IPS-15b (cell line): ENCODE data around the gene PRR15.

Experiments
- H3K27me3 ChIP-seq: one replicate; pipeline ENCODE4 v1.6.1; 2013; ENCODE audit warnings: low read length; ENCODE audit not compliant: control insufficient read depth, insufficient read depth
- H3K36me3 ChIP-seq: one replicate; pipeline ENCODE4 v1.6.1; 2013; ENCODE audit warnings: low read length; ENCODE audit not compliant: control insufficient read depth, insufficient read depth
- H3K4me1 ChIP-seq: one replicate; pipeline ENCODE4 v1.6.1; 2013; ENCODE audit warnings: mild to moderate bottlenecking, low read length; ENCODE audit not compliant: control insufficient read depth, insufficient read depth
- H3K4me3 ChIP-seq: one replicate; pipeline ENCODE4 v1.5.1; 2013; ENCODE audit warnings: low read depth, low read length
- H3K9ac ChIP-seq: one replicate; pipeline ENCODE4 v1.6.1; 2013; ENCODE audit warnings: low read depth, mild to moderate bottlenecking, low read length
- H3K9me3 ChIP-seq: one replicate; pipeline ENCODE4 v1.6.1; 2013; ENCODE audit warnings: mild to moderate bottlenecking, low read length; ENCODE audit not compliant: control insufficient read depth, insufficient read depth

PRR15 gene

GRCh38 chr7:29600661-29601060 lies 37.0 kb downstream of the PRR15 start:
- Histone ChIP-seq H3K36me3 (no peaks in the 10 kb centered on the region), H3K4me3 (no peak overlapping the region), H3K4me1 (no peaks in the 10 kb centered on the region), H3K27me3 (no peaks in the 10 kb centered on the region), H3K9me3 (no peaks in the 10 kb centered on the region), H3K9ac (no peak overlapping the region)

- H3K4me1 ChIP-seq, result peaks cover 6% of the 10 kb centered on the region
- H3K9me3 ChIP-seq, result no peaks in the 10 kb centered on the region
- no peaks in the 10 kb centered on the region for H3K36me3 ChIP-seq
- H3K27me3 ChIP-seq, result peaks cover 2% of the 10 kb centered on the region
- H3K4me3 ChIP-seq, result no peak overlapping the region
- no peak overlapping the region for H3K9ac ChIP-seq
Measured at GRCh38 chr7:29604052-29604451, 40.4 kb downstream of the PRR15 start.

- no peak overlapping the region for H3K4me3 ChIP-seq
- peaks cover 10% of the 10 kb centered on the region for H3K4me1 ChIP-seq
- H3K9ac ChIP-seq, result no peak overlapping the region
- peaks cover 4% of the 10 kb centered on the region for H3K27me3 ChIP-seq
- H3K9me3 ChIP-seq, result no peaks in the 10 kb centered on the region
- H3K36me3 ChIP-seq, result no peaks in the 10 kb centered on the region
Measured at GRCh38 chr7:29604702-29605101, 41.1 kb downstream of the PRR15 start.

DNA sequence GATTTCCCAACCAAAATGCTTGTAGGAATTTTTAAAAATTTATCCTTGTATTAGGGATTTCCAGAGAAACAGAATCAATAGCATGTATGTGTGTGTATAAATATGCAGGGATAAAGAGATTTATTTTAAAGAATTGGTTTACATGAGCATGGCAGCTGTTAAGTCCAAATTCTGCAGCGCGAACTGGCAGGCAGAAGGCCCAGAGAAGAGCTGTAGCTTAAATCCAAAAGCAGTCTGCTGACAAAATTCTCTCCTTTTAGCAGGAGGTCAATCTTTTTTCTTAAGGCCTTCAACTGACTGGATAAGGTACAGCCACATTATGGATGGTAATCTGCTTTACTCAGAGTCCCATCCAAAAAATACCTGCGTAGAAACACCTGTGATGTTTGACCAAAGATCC lies 42.0 kb downstream of the PRR15 start:
- Histone ChIP-seq H3K27me3 (peaks cover 4% of the 10 kb centered on the region), H3K4me1 (peaks cover 10% of the 10 kb centered on the region), H3K9ac (no peak overlapping the region), H3K36me3 (no peaks in the 10 kb centered on the region), H3K4me3 (no peak overlapping the region), H3K9me3 (no peaks in the 10 kb centered on the region)

- peaks cover 4% of the 10 kb centered on the region for H3K27me3 ChIP-seq
- no peak overlapping the region for H3K4me3 ChIP-seq
- H3K36me3 ChIP-seq, result no peaks in the 10 kb centered on the region
- H3K4me1 ChIP-seq, result peaks cover 10% of the 10 kb centered on the region
- no peaks in the 10 kb centered on the region for H3K9me3 ChIP-seq
- H3K9ac ChIP-seq, result no peak overlapping the region
Measured at GRCh38 chr7:29606287-29606721, 42.7 kb downstream of the PRR15 start.

- Histone ChIP-seq H3K27me3 (peaks cover 4% of the 10 kb centered on the region), H3K4me3 (no peak overlapping the region), H3K4me1 (peaks cover 10% of the 10 kb centered on the region), H3K36me3 (no peaks in the 10 kb centered on the region), H3K9ac (no peak overlapping the region), H3K9me3 (no peaks in the 10 kb centered on the region)
Measured at GRCh38 chr7:29606830-29607229, 43.2 kb downstream of the PRR15 start.

- Histone ChIP-seq H3K4me3 (no peak overlapping the region), H3K27me3 (peaks cover 4% of the 10 kb centered on the region), H3K4me1 (peaks cover 11% of the 10 kb centered on the region), H3K9me3 (no peaks in the 10 kb centered on the region), H3K36me3 (no peaks in the 10 kb centered on the region), H3K9ac (no peak overlapping the region)
Measured at GRCh38 chr7:29607259-29607658, 43.6 kb downstream of the PRR15 start.

- Histone ChIP-seq H3K27me3 (peaks cover 4% of the 10 kb centered on the region), H3K4me3 (no peak overlapping the region), H3K9ac (no peak overlapping the region), H3K9me3 (no peaks in the 10 kb centered on the region), H3K4me1 (peaks cover 17% of the 10 kb centered on the region), H3K36me3 (no peaks in the 10 kb centered on the region)
Measured at GRCh38 chr7:29607889-29608288, 44.3 kb downstream of the PRR15 start.

- peaks cover 23% of the 10 kb centered on the region for H3K4me1 ChIP-seq
- H3K9ac ChIP-seq, result no peak overlapping the region
- no peaks in the 10 kb centered on the region for H3K36me3 ChIP-seq
- no peak overlapping the region for H3K4me3 ChIP-seq
- no peaks in the 10 kb centered on the region for H3K9me3 ChIP-seq
- peaks cover 4% of the 10 kb centered on the region for H3K27me3 ChIP-seq
Measured at GRCh38 chr7:29609162-29610037, 45.8 kb downstream of the PRR15 start.

- Histone ChIP-seq H3K27me3 (peaks cover 4% of the 10 kb centered on the region), H3K4me1 (peaks cover 23% of the 10 kb centered on the region)
Measured at GRCh38 chr7:29610086-29610485, 46.5 kb downstream of the PRR15 start.

GRCh38 chr7:29611941-29612544 lies 48.4 kb downstream of the PRR15 start:
- peaks cover 23% of the 10 kb centered on the region for H3K4me1 ChIP-seq
- no peaks in the 10 kb centered on the region for H3K9me3 ChIP-seq
- no peaks in the 10 kb centered on the region for H3K36me3 ChIP-seq
- H3K27me3 ChIP-seq, result peaks cover 4% of the 10 kb centered on the region
- H3K9ac ChIP-seq, result no peak overlapping the region
- no peak overlapping the region for H3K4me3 ChIP-seq

More at GRCh38 chr7:29610086-29610485, 46.5 kb downstream of the PRR15 start:
- Histone ChIP-seq H3K9ac (no peak overlapping the region), H3K9me3 (no peaks in the 10 kb centered on the region), H3K36me3 (no peaks in the 10 kb centered on the region), H3K4me3 (no peak overlapping the region)

DNA sequence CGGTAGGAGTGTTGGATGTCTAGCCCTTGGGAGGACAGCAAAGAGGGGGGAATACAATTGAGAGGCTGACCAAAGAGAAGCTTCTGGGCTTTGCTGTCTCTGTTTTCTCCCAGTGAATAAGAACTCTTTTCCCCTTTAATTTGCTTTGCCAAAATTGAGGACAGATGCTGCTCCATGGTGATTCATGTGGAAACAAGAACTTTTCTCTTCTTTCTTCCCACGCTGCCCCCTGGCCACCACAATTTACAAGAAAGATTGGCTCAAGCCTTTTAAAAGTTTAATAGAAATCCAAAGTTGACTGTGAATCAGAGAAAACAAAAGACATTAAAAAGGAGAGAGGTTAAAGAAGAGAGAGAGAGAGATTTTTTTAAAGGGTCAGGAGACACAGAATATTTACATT lies 49.0 kb downstream of the PRR15 start:
- Histone ChIP-seq H3K4me1 (peaks cover 23% of the 10 kb centered on the region), H3K36me3 (no peaks in the 10 kb centered on the region), H3K9ac (no peak overlapping the region), H3K9me3 (no peaks in the 10 kb centered on the region), H3K4me3 (no peak overlapping the region), H3K27me3 (peaks cover 4% of the 10 kb centered on the region)
